Fibroblast of skin of right quadriceps (primary cell): ENCODE measurements around the gene ANKRD11.
"Not testable (repeated sequence)": the region's sequence is repeated elsewhere in the genome, so short reads cannot be mapped to it uniquely, and the experiment has no call there.

ENCODE experiments used
- DNase-seq: peaks from one replicate; pipeline ENCODE4 v3.0.0-alpha.2; 2013

The ANKRD11 gene

DNA sequence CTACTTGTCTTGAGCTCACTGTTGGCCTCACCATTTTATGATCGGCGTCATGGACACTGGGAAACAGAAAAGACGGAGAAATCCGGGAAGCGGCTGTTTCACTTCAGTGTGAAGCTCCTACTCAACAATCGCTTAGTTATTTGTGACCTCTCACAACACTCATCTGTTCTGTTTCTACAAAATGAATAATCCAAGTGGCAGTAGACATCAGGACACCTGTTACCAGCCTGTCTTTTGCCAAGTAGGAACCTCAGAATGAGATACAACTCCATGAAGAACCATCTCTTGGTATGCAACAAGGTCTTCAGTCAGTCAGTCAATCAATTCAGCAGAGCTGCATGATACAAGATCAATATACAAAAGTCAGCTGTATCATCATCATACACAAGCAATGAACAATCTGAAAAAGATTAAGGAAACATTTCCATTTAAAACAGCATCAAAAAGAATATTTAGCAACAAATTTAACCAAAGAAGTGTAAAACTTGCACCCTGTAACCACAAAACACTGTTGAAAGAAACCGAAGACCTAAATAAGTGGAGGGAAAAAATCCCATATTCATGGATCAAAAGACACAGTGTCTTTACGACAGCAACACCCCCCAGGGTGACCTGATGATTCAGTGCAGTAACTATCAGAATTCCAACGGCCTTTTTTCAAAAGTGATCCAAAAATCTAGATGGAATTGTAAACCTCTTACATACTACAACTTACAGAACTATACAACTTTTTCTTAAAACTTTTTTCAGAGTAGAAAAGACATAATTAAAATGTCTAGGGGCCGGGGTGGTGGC is 63.4 kb downstream of the ANKRD11 start:
- DNase-seq = peak; percentile 54

DNA sequence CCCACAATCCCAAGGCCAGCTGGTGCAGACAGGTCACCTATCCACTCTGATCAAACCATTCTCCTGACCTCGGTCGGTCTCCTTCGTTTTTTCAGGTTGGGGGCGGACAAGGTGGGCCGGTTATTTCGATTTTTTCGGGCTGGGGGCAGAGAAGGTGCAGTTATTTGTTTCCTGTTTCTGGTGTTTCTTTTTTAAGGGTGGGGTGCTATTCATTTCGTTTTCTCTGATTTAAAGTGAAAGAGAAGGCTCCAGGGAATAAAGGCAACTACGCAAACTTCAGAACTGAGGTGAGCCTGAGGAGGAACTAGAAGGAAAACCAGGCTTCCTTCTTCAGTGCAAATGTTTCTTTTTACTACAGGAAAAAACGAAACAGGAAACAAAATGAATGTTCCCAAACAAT is 64.8 kb downstream of the ANKRD11 start:
- DNase-seq = no peak

GRCh38 chr16:89423681-89424260 is 66.6 kb downstream of the ANKRD11 start:
- DNase-seq = no peak

DNA sequence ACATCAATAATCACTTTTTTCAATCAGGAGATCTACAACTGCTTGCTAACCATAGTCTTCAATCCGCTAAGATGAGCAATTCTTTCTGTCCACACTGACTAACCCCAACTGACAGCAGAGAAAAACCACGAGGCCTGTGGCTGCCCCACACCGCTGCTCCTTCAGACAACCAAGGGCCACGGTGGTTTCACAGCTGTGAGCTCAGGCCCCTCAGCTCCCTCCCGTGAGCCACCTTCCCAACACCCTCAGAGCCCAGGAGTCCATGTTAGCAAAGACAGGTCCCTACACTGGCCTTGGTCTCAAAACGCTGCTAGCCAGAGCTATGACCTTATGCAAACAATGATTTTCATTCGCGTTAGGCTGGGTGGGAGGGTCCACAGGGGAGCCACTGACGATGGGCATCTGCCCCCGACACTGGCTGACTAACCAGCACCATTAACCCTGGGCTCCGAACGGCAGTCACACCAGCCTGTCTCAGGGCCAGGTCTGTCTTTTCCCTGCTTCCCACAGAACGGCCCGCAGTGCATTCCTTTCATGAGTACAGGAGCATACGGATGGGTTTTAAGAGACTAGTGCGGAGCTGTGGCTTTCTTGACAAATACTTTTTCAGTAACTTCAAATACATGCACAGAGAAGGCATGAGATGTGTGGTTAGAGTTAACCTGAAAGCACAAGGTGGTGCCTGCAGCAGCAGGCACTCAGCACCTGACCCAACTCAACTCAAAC is 67.3 kb downstream of the ANKRD11 start:
- peak; percentile 66 for DNase-seq

- peak; percentile 21 for DNase-seq
Observed at GRCh38 chr16:89422527-89422904, 67.8 kb downstream of the ANKRD11 start.

- DNase-seq = not testable (repeated sequence)
Observed at GRCh38 chr16:89421300-89421699, 69.1 kb downstream of the ANKRD11 start.

DNA sequence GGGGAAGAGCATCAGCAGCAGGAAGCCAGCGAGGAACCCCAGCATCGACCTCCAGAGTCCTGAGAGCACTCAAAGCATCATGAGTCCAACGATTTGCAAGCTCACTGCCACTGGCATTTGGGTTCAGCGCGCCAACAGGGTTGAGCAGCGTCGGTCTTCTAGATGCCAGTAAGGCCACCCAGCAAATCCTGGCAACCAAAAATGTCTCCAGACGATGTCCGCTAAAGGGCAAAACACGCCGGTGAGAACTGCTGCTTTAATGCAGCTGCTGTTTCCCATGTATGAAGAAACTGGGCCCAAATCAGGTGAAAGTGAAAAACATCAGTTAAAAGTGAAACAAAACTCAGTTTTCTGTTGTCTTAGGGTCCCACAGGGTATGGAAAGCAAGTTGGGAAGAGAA is 70.2 kb downstream of the ANKRD11 start:
- no peak for DNase-seq

- DNase-seq = no peak
Observed at GRCh38 chr16:89418352-89418751, 72.0 kb downstream of the ANKRD11 start.

DNA sequence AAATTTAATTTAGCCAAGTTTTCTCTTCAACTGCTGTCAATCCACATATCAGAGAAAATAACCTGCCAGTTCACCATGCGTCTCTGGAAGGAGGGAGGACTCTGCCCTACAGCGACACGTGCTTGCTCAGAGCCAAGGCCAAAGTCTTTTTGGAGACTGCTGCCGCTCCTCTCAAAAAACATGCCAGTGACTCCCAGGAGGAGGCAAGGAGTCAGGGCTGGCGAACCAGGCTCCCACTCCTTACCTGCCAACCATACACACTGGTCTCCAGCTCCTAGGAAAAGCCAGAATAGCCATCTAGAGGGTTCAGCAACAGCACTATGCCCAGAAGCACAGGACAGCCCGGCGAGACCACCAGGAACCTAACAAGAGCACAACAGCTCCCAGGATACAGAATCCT is 73.0 kb downstream of the ANKRD11 start:
- no peak for DNase-seq

GRCh38 chr16:89413811-89414585 is 76.4 kb downstream of the ANKRD11 start:
- no peak for DNase-seq

GRCh38 chr16:89412811-89413210 is 77.5 kb downstream of the ANKRD11 start:
- DNase-seq = no peak

GRCh38 chr16:89411335-89411850 is 79.0 kb downstream of the ANKRD11 start:
- DNase-seq = no peak

DNA sequence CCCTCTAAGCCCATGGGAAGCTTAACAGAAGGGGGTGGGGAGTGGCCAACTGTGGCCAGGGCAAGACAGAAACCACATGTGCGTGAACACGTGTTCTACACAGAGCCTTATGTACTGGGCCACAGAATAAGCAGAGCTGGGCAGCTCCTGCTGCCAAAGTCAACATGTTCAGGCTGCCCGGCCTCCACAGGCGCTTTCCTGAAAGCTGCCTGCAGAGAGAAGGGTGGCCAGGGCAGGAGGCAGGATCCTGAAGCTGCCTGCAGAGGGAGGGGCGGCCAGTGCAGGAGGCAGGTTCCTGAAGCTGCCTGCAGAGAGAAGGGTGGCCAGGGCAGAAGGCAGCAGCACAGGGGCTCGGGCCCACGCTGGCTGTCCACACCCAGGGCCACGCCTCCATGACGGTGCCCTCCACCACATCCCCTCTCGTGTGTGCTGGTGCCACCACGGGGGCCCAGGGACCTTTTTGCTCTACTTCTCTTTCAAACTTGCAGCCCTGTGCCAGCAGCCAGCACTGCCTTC is 79.5 kb downstream of the ANKRD11 start:
- peak; percentile 59 for DNase-seq

DNA sequence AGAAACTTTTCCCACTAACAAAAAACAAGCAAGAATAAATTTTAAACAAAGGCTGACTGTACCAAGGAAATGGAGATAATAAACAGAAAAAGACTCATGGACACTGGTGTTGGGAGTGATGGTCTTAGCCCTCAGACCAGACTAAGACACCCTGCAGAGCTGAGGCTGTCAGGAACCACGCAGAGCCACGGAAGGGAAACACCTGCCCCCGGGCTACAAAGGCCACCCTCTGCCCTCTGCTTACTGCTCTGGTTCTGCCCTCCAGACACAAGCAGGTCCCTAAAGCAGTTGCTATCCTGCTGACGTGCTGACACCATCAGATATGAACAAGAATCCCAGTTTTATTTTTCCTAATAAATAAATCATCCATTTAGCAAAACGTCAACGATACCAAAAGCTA is 80.0 kb downstream of the ANKRD11 start:
- no peak for DNase-seq

DNA sequence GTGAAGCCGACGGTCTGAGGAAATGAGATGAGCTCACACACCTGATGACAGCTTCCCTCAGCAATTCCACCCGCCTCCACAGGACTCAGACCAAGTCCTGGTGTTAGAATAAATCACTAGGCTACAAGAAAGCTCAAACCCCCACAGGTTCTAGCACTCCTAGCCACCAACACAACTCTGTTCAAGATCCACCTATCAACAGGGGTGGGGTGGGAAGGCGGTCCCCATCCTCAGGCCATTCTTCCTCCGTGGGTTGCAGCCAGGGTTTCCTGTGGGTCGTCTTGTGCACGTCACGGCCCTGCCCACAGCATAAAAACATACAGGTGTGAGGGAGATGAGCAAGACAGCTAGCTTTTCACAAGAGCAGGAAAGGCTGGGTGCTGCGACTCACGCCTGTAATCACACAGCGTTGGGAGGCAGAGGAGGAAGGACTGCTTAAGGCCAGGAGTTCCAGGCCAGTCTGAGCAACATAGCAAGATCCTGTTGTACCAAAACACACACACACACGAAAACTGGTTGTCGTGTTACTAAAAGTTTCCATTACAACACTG is 81.1 kb downstream of the ANKRD11 start:
- DNase-seq = no peak

GRCh38 chr16:89408315-89408714 is 82.0 kb downstream of the ANKRD11 start:
- no peak for DNase-seq

DNA sequence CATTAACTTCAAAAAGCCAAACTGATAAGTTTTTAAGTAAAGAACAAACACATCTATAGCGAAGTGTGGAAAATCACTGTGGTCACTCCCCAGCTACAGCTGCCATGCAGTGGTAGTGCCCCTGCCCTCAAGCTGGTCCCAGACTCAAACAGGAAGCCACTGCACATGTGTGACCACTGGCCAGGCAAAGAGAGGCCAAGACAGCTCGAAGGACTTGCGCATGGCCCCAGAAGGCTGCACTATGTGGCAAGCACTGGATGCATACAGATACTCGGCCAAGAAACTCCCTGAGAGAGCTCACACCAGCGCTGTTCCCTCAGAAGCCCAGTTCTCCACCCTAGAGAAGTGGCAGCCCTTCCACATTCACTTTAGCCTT is 82.4 kb downstream of the ANKRD11 start:
- no peak for DNase-seq

- DNase-seq = no peak
Observed at GRCh38 chr16:89407282-89407924, 83.0 kb downstream of the ANKRD11 start.

GRCh38 chr16:89406277-89406888 is 84.0 kb downstream of the ANKRD11 start:
- no peak for DNase-seq

- no peak for DNase-seq
Observed at GRCh38 chr16:89404561-89404960, 85.8 kb downstream of the ANKRD11 start.

DNA sequence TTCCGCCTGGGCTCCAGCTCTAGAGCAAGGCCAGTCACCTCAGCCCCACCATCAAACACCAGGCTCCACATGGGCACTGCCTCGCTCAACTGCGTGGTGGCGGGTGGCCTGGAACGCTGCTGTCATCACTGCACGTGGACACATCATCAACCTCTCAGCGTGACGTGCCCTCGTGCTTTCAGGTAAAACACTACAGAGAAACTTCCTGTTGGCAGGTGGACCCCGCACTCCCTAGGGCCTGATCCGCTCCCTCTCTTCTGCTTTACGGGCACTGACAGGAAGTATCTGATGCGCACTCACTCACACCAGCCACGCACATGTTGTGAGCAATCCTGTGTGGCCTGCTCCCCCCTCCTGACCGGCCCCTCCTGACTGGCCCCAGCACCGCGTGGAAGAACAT is 87.4 kb downstream of the ANKRD11 start:
- peak; percentile 24 for DNase-seq
